ENCODE measurements around the gene MACROD2.

- TF ChIP-seq CTCF (conservative IDR thresholded peaks at IDR 0.05; ENCODE audit: low read depth, low read length) (no peak), EZH2 (IDR thresholded peaks at IDR 0.05; ENCODE audit: borderline replicate concordance, low read depth, low read length, poor library complexity, severe bottlenecking) (no peak)
Observed at GRCh38 chr20:16059841-16060240, 2064.5 kb downstream of the MACROD2 start.
